Activated CD8-positive, alpha-beta memory T cell treated with anti-CD3 and anti-CD28 coated beads, Interleukin-2, amount 10 ng/mL, durations not matched to agents 7 days and 5 days (primary cell): ENCODE data around the gene CHMP4B. TPM values are rescaled to one million over a fixed set of nuclear protein-coding genes. Genes with fewer than 3 reads are reported as not detected.

Source experiments
- ATAC-seq: fragments of 150-1000 bp; cut with Tn5 transposase; one replicate; pipeline ENCODE4 v1.10.0; 2021; ENCODE audit warnings: moderate library complexity
- CTCF ChIA-PET: fragments of 350-600 bp; sonication (Branson Sonifier 250); formaldehyde crosslinking; loops from one replicate; lab custom pipeline; 2021; ENCODE audit warnings: antibody characterized with exemption; lab: Charles Lee
- DNase-seq: peaks from one replicate; pipeline ENCODE4 v3.0.0-alpha.2; 2020
- H3K27ac Mint-ChIP-seq: one replicate; pipeline ENCODE4 v1.8.0; 2021; ENCODE audit warnings: mild to moderate bottlenecking, mixed read lengths
- H3K27me3 Mint-ChIP-seq: one replicate; pipeline ENCODE4 v1.8.0; 2021; ENCODE audit warnings: mixed read lengths
- H3K36me3 Mint-ChIP-seq: one replicate; pipeline ENCODE4 v1.8.0; 2021; ENCODE audit warnings: mild to moderate bottlenecking, mixed read lengths
- H3K4me1 Mint-ChIP-seq: one replicate; pipeline ENCODE4 v1.8.0; 2021; ENCODE audit warnings: mixed read lengths
- H3K4me3 Mint-ChIP-seq: one replicate; pipeline ENCODE4 v1.8.0; 2021; ENCODE audit warnings: mild to moderate bottlenecking, moderate library complexity, mixed read lengths
- H3K9me3 Mint-ChIP-seq: one replicate; pipeline ENCODE4 v1.8.0; 2022; ENCODE audit warnings: low read depth, mixed read lengths
- total RNA-seq, 2 experiments: library from RNA; stranded (reverse); gene quantifications; one replicate each; pipeline ENCODE4 v1.2.3, GENCODE V29; 2021

CHMP4B gene
- total RNA-seq, 2 experiments from 2014 or later = 79.4 to 81.9 TPM

DNA sequence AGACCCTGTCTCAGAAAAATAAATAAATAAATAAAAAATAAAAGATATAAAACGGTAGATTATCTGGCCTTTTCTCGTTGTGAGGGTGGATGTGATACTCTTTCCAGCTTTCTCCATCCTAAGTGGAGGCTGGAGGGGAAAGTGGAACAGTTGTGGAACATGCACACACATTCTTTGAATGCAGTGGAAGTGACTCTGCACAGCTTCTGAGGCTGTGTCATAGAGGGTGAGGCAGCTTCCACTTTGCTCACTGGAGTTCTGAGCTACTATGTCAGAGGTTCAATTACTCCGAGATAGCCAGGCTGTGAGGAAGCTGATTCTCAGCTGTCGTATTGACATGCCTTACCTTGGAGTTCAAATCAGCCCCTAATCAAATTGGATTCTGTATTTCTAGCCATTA lies 82.2 kb downstream of the CHMP4B start:
- CTCF ChIA-PET = interaction anchor here (0.5 to 0.9 kb wide), 2 partner anchors 101 to 132 kb away, joined by 3 read pairs; no protein-coding TSS in a partner anchor
- H3K4me1 Mint-ChIP-seq = no peaks in the 10 kb centered on the region

DNA sequence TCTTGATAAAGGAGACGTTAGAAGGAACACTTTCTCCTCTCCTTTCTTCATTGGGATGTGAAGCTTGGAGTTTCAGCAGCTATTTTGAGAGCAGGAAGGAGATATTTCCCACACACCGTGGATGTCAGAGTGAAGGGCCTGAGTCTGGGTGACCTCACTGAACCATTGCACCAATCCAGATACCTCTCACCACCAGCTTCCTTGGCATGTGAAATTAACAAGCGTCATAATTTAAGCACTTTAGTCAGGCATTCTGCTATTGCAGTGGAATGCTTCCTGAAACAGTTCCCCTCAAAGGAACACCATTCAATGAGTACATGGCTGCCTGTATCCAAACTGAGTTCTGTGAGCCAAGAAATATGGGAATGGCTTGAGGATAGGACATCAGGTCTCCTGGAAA lies 83.7 kb downstream of the CHMP4B start:
- Mint-ChIP-seq H3K4me1 (no peaks in the 10 kb centered on the region), H3K4me3 (no peak overlapping the region), H3K27me3 (peaks cover 29% of the 10 kb centered on the region), H3K27ac (no peak overlapping the region), H3K36me3 (no peaks in the 10 kb centered on the region), H3K9me3 (peaks cover 3% of the 10 kb centered on the region)
- CTCF ChIA-PET = no interaction called here
- ATAC-seq = no peak
- no peak for DNase-seq

More for the DNA sequence above, 82.2 kb downstream of the CHMP4B start:
- peaks cover 3% of the 10 kb centered on the region for H3K9me3 Mint-ChIP-seq
- no peaks in the 10 kb centered on the region for H3K36me3 Mint-ChIP-seq
- H3K27me3 Mint-ChIP-seq = peaks cover 32% of the 10 kb centered on the region
- no peak overlapping the region for H3K27ac Mint-ChIP-seq
- DNase-seq (no peak), ATAC-seq (no peak)
- no peak overlapping the region for H3K4me3 Mint-ChIP-seq

DNA sequence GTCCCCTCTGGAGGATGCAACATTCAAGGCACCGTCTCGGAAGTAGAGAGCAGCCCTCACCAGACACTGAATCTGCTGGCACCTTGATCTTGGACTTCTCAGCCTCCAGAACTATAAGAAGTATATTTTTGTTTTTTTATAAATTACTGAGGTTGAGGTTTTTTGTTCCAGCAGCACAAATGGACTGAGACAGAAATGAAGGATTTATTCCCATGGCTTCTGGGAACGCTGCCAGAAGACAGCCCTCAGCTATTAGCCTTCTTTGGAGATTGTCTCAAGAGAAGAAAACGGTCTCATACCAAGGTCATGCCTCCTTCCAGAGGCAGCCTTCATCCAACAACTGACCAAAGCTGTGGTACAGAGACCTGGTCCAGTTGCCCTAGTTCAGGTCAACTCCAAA lies 85.4 kb downstream of the CHMP4B start:
- CTCF ChIA-PET = no interaction called here
- Mint-ChIP-seq H3K36me3 (no peaks in the 10 kb centered on the region), H3K9me3 (no peaks in the 10 kb centered on the region), H3K4me1 (no peaks in the 10 kb centered on the region), H3K27me3 (peaks cover 30% of the 10 kb centered on the region), H3K27ac (no peak overlapping the region), H3K4me3 (no peak overlapping the region)
- ATAC-seq (no peak), DNase-seq (no peak)

DNA sequence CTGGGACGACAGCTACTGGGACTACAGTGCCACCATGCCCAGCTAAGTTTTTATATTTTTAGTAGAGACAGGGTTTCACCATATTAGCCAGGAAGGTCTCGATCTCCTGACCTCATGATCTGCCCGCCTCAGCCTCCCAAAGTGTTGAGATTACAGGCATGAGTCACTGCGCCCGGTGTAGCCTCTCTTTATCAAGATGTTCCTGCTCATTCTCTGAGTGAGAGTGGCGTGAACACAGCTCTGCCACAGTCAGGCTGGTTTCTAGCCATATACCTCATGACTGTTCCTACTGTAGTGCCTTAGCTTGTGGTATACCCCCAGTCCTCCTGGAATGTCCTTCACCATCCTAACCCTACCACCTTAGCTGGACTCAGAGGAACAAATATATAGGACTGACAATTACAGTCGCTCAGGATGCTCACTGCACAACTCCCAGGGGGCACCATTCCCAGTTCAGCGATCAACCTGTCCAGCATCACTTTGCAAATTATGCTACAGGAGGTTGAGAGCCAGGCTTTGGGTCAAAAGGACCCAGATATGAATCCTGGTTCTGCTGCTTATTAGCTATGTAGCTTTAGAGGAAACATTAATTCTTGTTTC lies 86.3 kb downstream of the CHMP4B start:
- ATAC-seq (no peak), DNase-seq (no peak)
- H3K36me3 Mint-ChIP-seq = no peaks in the 10 kb centered on the region
- H3K4me1 Mint-ChIP-seq = no peaks in the 10 kb centered on the region
- H3K27me3 Mint-ChIP-seq = peaks cover 35% of the 10 kb centered on the region
- CTCF ChIA-PET = no interaction called here
- H3K27ac Mint-ChIP-seq = no peak overlapping the region
- no peak overlapping the region for H3K4me3 Mint-ChIP-seq
- H3K9me3 Mint-ChIP-seq = no peaks in the 10 kb centered on the region

DNA sequence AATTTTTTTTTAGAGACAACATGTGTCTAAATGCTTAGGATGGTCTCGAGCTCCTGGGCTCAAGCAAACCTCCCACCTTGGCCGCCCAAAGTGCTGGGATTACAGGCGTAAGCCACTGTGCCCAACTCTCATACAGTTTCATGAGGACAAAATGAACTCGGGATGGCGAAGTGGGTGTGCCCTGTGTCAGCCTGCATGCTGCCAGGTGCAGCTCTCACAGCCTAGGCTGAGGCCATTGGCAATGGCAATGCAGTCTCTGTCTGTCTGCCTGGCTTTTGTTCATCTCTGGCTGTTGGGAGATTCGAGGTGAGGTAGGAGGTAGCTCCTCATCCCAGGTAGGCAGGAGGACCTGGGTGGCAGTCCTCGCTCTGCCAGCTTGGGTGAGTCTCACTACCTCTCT lies 88.0 kb downstream of the CHMP4B start:
- ATAC-seq = no peak
- H3K27me3 Mint-ChIP-seq = peaks cover 37% of the 10 kb centered on the region
- CTCF ChIA-PET = no interaction called here

DNA sequence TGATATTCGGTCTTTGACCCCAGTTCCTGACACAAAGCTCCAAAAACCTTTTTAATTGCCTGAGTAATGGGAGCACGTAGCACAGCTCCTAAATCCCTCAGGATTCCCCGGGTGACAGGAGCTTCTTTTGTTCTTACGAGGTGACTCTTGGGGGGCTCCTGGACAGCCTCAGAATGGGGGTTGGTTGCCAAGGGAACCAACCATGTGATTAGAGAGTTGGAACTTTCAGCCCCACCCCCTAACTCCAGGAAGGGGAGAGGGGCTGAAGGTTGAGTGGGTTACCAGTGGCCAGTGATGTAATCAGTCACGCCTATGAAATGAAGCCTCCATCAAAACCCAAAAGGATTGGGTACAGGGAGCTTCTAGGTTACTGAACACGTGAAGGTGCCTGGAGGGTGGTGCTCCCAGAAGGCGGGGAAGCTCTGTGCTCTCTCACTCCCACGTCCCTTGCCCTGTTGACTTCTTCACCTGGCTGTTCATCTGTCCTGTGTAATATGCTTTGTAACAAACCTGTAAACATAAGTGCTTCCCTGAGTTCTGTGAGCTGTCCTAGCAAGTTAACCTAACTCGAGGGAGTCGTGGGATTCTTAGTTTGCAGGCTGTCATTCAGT lies 89.5 kb downstream of the CHMP4B start:
- Mint-ChIP-seq H3K27me3 (peaks cover 39% of the 10 kb centered on the region), H3K36me3 (no peaks in the 10 kb centered on the region), H3K4me3 (no peak overlapping the region), H3K27ac (no peak overlapping the region), H3K9me3 (no peaks in the 10 kb centered on the region), H3K4me1 (no peaks in the 10 kb centered on the region)
- CTCF ChIA-PET = no interaction called here
- ATAC-seq (no peak), DNase-seq (no peak)

More for the DNA sequence above, 88.0 kb downstream of the CHMP4B start:
- H3K4me3 Mint-ChIP-seq = no peak overlapping the region
- H3K4me1 Mint-ChIP-seq = no peaks in the 10 kb centered on the region
- no peaks in the 10 kb centered on the region for H3K36me3 Mint-ChIP-seq
- DNase-seq = no peak
- no peaks in the 10 kb centered on the region for H3K9me3 Mint-ChIP-seq
- no peak overlapping the region for H3K27ac Mint-ChIP-seq

DNA sequence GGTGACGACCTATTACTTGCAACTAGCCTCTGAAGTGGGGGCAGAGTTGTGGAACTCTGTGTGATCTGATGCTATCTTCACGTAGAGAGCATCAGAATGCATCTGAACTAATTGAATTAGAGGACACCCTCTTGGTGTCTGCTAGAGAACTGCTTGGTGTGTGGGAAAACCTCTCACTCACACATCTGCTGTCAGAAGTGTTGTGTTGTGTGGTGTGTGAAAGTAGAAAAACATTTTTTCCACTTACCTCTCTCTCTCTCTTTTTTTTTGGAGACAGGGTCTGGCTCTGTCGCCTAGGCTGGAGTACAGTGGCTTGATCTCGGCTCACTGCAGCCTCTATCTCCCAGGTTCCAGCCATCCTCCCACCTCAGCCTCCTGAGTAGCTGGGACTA lies 90.0 kb downstream of the CHMP4B start:
- H3K4me1 Mint-ChIP-seq = no peaks in the 10 kb centered on the region

DNA sequence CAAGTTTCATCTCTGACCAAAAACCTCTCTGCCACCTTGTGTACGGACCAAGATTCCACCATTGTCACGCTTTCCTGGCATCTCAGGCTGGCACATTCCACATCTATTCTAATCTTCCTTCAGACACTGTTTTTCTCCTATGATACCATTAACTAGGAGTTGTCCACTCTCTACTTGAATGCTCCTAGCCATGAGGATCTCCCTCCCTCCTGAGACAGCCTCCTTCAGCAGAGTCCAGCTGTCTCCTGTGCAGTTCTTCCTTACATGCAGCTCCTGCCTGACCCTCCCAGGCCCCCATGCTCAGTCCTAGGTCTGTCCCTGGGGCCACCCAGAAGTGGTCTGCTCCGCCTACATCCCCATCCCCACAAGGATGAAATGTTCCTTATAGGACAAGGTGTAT lies 90.9 kb downstream of the CHMP4B start:
- Mint-ChIP-seq H3K27ac (no peak overlapping the region), H3K4me1 (no peaks in the 10 kb centered on the region), H3K27me3 (peaks cover 32% of the 10 kb centered on the region), H3K36me3 (no peaks in the 10 kb centered on the region), H3K4me3 (no peak overlapping the region), H3K9me3 (no peaks in the 10 kb centered on the region)
- ATAC-seq = no peak
- CTCF ChIA-PET = no interaction called here
- no peak for DNase-seq

More for the DNA sequence above, 90.0 kb downstream of the CHMP4B start:
- no peaks in the 10 kb centered on the region for H3K36me3 Mint-ChIP-seq
- H3K4me3 Mint-ChIP-seq = no peak overlapping the region
- peaks cover 37% of the 10 kb centered on the region for H3K27me3 Mint-ChIP-seq
- DNase-seq (no peak), ATAC-seq (no peak)
- H3K9me3 Mint-ChIP-seq = no peaks in the 10 kb centered on the region
- no peak overlapping the region for H3K27ac Mint-ChIP-seq
- CTCF ChIA-PET = no interaction called here

Other genes starting within 250 kb of the CHMP4B start
- gene C20orf144, start 149.0 kb upstream of the CHMP4B start, total RNA-seq = under 1 TPM; 0.30 to 0.53 TPM
- 1 to 10 TPM; 3.7 to 3.9 TPM for gene ACTL10, start 144.4 kb upstream of the CHMP4B start, total RNA-seq
- 10 to 100 TPM; 28.3 to 34.0 TPM for gene NECAB3, start 136.9 kb upstream of the CHMP4B start, total RNA-seq
- 100 to 1,000 TPM in 1 of 2 experiments, 10 to 100 TPM in 1; 87.7 to 100 TPM for gene E2F1, start 125.0 kb upstream of the CHMP4B start, total RNA-seq
- 10 to 100 TPM; 11.9 to 15.6 TPM for gene PXMP4, start 91.0 kb upstream of the CHMP4B start, total RNA-seq
- 1 to 10 TPM; 6.5 to 7.4 TPM for gene ZNF341, start 79.4 kb upstream of the CHMP4B start, total RNA-seq
- 100 to 1,000 TPM; 177 to 221 TPM for gene RALY, start 182.6 kb downstream of the CHMP4B start, total RNA-seq